ENCODE results near the gene NFYA. TPM values are rescaled to one million over a fixed set of nuclear protein-coding genes. Genes with fewer than 3 reads are reported as not detected.

The NFYA gene
- total and polyA plus RNA-seq, 9 of the 15 experiments (the other 6 are each of a cell fraction or from before 2014, with no cell fraction given) = 7.3 to 37.1 (median 21.8) TPM

DNA sequence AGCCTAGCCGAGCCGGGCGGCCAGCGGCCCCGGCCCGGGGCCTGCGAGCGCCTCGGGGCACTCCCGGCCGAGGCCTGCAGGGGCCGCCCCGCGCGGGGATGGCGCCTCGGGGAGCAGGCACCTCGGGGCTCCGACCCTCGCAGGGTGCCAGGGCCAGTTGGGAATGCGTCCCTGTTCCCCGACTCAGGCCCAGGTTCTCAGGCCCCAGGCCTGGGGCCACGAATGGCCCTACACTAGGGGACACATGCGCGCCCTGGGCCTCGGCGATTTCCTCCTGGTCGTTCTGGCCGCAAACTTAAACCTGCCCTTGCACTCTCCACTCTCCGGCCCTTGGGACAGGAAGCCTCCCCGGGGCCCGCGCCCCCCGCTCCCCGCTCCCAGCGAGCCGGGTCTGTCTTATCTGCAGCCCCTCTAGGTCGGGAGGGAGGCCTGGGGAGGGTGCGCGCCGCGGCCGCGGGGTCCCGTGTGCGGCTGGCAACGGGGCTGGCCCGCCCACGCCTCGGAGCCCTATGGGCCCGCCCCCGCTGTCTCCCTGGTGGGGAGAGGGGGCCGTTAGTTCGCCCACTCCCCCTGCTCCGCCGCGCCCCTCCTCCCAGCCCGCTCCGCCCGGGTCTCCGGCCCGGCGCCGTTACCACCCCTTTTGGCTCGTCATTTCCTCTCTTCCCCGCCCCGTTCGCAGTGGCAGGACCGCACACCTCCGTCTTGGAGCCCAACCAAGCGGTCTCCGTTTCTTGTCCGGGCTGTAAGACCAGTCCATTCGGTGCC is 611 bp downstream of the NFYA start (continued):
- TF ChIP-seq, protein P1, sequence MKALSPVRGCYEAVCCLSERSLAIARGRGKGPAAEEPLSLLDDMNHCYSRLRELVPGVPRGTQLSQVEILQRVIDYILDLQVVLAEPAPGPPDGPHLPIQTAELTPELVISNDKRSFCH (CRISPR knock-in tag; IDR thresholded peaks at IDR 0.05) = no peak
- TF ChIP-seq, protein P1 (tag; IDR thresholded peaks at IDR 0.05) = peak; percentile 74; the same call in 1 of the 2 replicates
- TF ChIP-seq SUPT5H (IDR thresholded peaks at IDR 0.05) = peak; percentile 97
- peak in 1 of 3 experiments; percentile 74; a peak in 3 of 6 replicates for TF ChIP-seq ZBTB11 (CRISPR knock-in tag; IDR thresholded peaks at IDR 0.05)
- peak; percentile 86 for TF ChIP-seq PRPF4 (IDR thresholded peaks at IDR 0.05; ENCODE audit: insufficient read depth, low read depth, low read length, poor library complexity, severe bottlenecking)
- TF ChIP-seq, protein P2, sequence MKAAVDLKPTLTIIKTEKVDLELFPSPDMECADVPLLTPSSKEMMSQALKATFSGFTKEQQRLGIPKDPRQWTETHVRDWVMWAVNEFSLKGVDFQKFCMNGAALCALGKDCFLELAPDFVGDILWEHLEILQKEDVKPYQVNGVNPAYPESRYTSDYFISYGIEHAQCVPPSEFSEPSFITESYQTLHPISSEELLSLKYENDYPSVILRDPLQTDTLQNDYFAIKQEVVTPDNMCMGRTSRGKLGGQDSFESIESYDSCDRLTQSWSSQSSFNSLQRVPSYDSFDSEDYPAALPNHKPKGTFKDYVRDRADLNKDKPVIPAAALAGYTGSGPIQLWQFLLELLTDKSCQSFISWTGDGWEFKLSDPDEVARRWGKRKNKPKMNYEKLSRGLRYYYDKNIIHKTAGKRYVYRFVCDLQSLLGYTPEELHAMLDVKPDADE (conservative IDR thresholded peaks at IDR 0.05; ENCODE audit: control insufficient read depth, low read depth, low read length) = peak; percentile 80
- TF ChIP-seq HDAC1 (IDR thresholded peaks at IDR 0.05) = peak in 1 of 2 experiments; percentile 46; a peak in 1 of 4 replicates
- peak; percentile 79 for TF ChIP-seq GABPA (tag; conservative IDR thresholded peaks at IDR 0.05; ENCODE audit: low read depth)
- TF ChIP-seq, protein P3, sequence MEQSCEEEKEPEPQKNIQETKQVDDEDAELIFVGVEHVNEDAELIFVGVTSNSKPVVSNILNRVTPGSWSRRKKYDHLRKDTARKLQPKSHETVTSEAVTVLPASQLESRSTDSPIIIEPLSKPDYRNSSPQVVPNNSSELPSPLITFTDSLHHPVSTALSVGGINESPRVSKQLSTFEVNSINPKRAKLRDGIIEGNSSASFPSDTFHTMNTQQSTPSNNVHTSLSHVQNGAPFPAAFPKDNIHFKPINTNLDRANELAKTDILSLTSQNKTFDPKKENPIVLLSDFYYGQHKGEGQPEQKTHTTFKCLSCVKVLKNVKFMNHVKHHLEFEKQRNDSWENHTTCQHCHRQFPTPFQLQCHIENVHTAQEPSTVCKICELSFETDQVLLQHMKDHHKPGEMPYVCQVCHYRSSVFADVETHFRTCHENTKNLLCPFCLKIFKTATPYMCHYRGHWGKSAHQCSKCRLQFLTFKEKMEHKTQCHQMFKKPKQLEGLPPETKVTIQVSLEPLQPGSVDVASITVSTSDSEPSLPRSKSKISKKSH (CRISPR knock-in tag; IDR thresholded peaks at IDR 0.05) = no peak
- peak; percentile 67 for TF ChIP-seq U2AF1 (optimal IDR thresholded peaks at IDR 0.05; ENCODE audit: low read depth, low read length)
- peak; percentile 92 for TF ChIP-seq CREM (IDR thresholded peaks at IDR 0.05; ENCODE audit: low read depth)
- peak; percentile 100 for TF ChIP-seq CHD1 (IDR thresholded peaks at IDR 0.05; ENCODE audit: low read length)
- TF ChIP-seq ZBTB26 (CRISPR knock-in tag; IDR thresholded peaks at IDR 0.05) = no peak
- TF ChIP-seq, protein P4, sequence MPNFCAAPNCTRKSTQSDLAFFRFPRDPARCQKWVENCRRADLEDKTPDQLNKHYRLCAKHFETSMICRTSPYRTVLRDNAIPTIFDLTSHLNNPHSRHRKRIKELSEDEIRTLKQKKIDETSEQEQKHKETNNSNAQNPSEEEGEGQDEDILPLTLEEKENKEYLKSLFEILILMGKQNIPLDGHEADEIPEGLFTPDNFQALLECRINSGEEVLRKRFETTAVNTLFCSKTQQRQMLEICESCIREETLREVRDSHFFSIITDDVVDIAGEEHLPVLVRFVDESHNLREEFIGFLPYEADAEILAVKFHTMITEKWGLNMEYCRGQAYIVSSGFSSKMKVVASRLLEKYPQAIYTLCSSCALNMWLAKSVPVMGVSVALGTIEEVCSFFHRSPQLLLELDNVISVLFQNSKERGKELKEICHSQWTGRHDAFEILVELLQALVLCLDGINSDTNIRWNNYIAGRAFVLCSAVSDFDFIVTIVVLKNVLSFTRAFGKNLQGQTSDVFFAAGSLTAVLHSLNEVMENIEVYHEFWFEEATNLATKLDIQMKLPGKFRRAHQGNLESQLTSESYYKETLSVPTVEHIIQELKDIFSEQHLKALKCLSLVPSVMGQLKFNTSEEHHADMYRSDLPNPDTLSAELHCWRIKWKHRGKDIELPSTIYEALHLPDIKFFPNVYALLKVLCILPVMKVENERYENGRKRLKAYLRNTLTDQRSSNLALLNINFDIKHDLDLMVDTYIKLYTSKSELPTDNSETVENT (CRISPR knock-in tag; IDR thresholded peaks at IDR 0.05) = peak; percentile 38
- TF ChIP-seq NCOA1 (IDR thresholded peaks at IDR 0.05; ENCODE audit: low read depth) = 0 out of 2 replicates have a peak, but pooled peaks have one; percentile 20

Data from K562 (cell line).